SU-DHL-6 (cell line): ENCODE measurements around the gene NRTN.

Experiments
- CTCF ChIP-seq: fragments of 200-600 bp; sonication (generic); IDR thresholded peaks from one replicate; pipeline ENCODE4 v1.5.1; 2017; ENCODE audit warnings: antibody characterized with exemption, mild to moderate bottlenecking, low read length, moderate library complexity; ENCODE audit not compliant: insufficient read depth, poor library complexity, severe bottlenecking
- EZH2phosphoT487 ChIP-seq: fragments of 200-600 bp; sonication (generic), shearing (Covaris generic); conservative IDR thresholded peaks from 2 replicates; pipeline ENCODE4 v1.6.1; 2018; ENCODE audit warnings: mild to moderate bottlenecking, antibody characterized with exemption, low read length, moderate library complexity, mixed read lengths

GRCh38 chr19:5787409-5788182 is 17.3 kb upstream of the NRTN start:
- TF ChIP-seq CTCF = no peak
- no peak for TF ChIP-seq EZH2phosphoT487
